ENCODE measurements around the gene PDLIM7.

PDLIM7 gene

GRCh38 chr5:177465044-177465443, 32.4 kb downstream of the PDLIM7 start:
- Histone ChIP-seq H3K9ac (ENCODE audit: low read length) (no peak overlapping the region), H4K8ac (ENCODE audit: low read depth, low read length) (no peak overlapping the region), H2AK5ac (ENCODE audit: low read length) (no peak overlapping the region), H3K27ac (ENCODE audit: low read depth, low read length) (no peak overlapping the region), H3K27me3 (ENCODE audit: insufficient read depth, low read length, poor library complexity) (no peaks in the 10 kb centered on the region), H3K79me1 (ENCODE audit: low read length) (peaks cover 23% of the 10 kb centered on the region), H3K18ac (ENCODE audit: low read length) (no peak overlapping the region), H2BK5ac (ENCODE audit: low read length) (no peak overlapping the region), H3K56ac (ENCODE audit: low read length) (no peak overlapping the region), H3K4me3 (ENCODE audit: low read length) (no peak overlapping the region), H2BK15ac (replicated peaks; ENCODE audit: low read depth) (no peak overlapping the region), H3K4ac (ENCODE audit: low read depth, low read length) (no peak overlapping the region), H3K4me1 (ENCODE audit: control insufficient read depth, low read depth, low read length) (peaks cover 6% of the 10 kb centered on the region), H3K36me3 (ENCODE audit: control insufficient read depth, insufficient read depth, low read length) (peaks cover 30% of the 10 kb centered on the region), H3K4me2 (ENCODE audit: low read length) (no peak overlapping the region), H4K5ac (ENCODE audit: low read length) (no peak overlapping the region), H2BK120ac (ENCODE audit: low read depth, low read length) (no peak overlapping the region), H3K79me2 (ENCODE audit: control insufficient read depth, insufficient read depth, low read length) (peaks cover 16% of the 10 kb centered on the region), H3K23ac (ENCODE audit: low read length) (no peak overlapping the region)
- WGBS (ENCODE audit: extremely low coverage, insufficient coverage, low lambda C conversion rate), result no CpG with 5 or more reads among the region's 11 CpGs
- no peak for DNase-seq

GRCh38 chr5:177462021-177462670, 35.3 kb downstream of the PDLIM7 start:
- no peaks in the 10 kb centered on the region for H3K4me1 ChIP-seq (ENCODE audit: control insufficient read depth, low read depth, low read length)
- H3K56ac ChIP-seq (ENCODE audit: low read length), result no peak overlapping the region
- no peak for DNase-seq
- H4K8ac ChIP-seq (ENCODE audit: low read depth, low read length), result no peak overlapping the region
- no peak overlapping the region for H3K18ac ChIP-seq (ENCODE audit: low read length)
- H2BK5ac ChIP-seq (ENCODE audit: low read length), result no peak overlapping the region
- H4K5ac ChIP-seq (ENCODE audit: low read length), result no peak overlapping the region
- no peak overlapping the region for H2AK5ac ChIP-seq (ENCODE audit: low read length)
- no peaks in the 10 kb centered on the region for H3K79me2 ChIP-seq (ENCODE audit: control insufficient read depth, insufficient read depth, low read length)
- no peaks in the 10 kb centered on the region for H3K27me3 ChIP-seq (ENCODE audit: insufficient read depth, low read length, poor library complexity)
- H3K4me3 ChIP-seq (ENCODE audit: low read length), result no peak overlapping the region
- H3K79me1 ChIP-seq (ENCODE audit: low read length), result peaks cover 9% of the 10 kb centered on the region
- no peak overlapping the region for H3K9ac ChIP-seq (ENCODE audit: low read length)
- H2BK15ac ChIP-seq (replicated peaks; ENCODE audit: low read depth), result no peak overlapping the region
- H3K27ac ChIP-seq (ENCODE audit: low read depth, low read length), result no peak overlapping the region
- H3K36me3 ChIP-seq (ENCODE audit: control insufficient read depth, insufficient read depth, low read length), result peaks cover 34% of the 10 kb centered on the region
- no peak overlapping the region for H3K23ac ChIP-seq (ENCODE audit: low read length)
- no CpG with 5 or more reads among the region's 27 CpGs for WGBS (ENCODE audit: extremely low coverage, insufficient coverage, low lambda C conversion rate)
- no peak overlapping the region for H2BK120ac ChIP-seq (ENCODE audit: low read depth, low read length)
- H3K4ac ChIP-seq (ENCODE audit: low read depth, low read length), result no peak overlapping the region
- H3K4me2 ChIP-seq (ENCODE audit: low read length), result no peak overlapping the region

GRCh38 chr5:177459819-177460628, 37.4 kb downstream of the PDLIM7 start:
- WGBS (ENCODE audit: extremely low coverage, insufficient coverage, low lambda C conversion rate), result no CpG with 5 or more reads among the region's 28 CpGs
- no peak overlapping the region for H2BK120ac ChIP-seq (ENCODE audit: low read depth, low read length)
- no peak overlapping the region for H3K23ac ChIP-seq (ENCODE audit: low read length)
- H3K18ac ChIP-seq (ENCODE audit: low read length), result no peak overlapping the region
- H3K4me1 ChIP-seq (ENCODE audit: control insufficient read depth, low read depth, low read length), result no peaks in the 10 kb centered on the region
- H2AK5ac ChIP-seq (ENCODE audit: low read length), result no peak overlapping the region
- no peak overlapping the region for H2BK5ac ChIP-seq (ENCODE audit: low read length)
- H3K9ac ChIP-seq (ENCODE audit: low read length), result no peak overlapping the region
- H3K27ac ChIP-seq (ENCODE audit: low read depth, low read length), result no peak overlapping the region
- no peak overlapping the region for H3K4me2 ChIP-seq (ENCODE audit: low read length)
- H3K79me1 ChIP-seq (ENCODE audit: low read length), result peaks cover 2% of the 10 kb centered on the region
- no peak overlapping the region for H2BK15ac ChIP-seq (replicated peaks; ENCODE audit: low read depth)
- no peak overlapping the region for H3K4ac ChIP-seq (ENCODE audit: low read depth, low read length)
- no peak overlapping the region for H3K56ac ChIP-seq (ENCODE audit: low read length)
- H3K27me3 ChIP-seq (ENCODE audit: insufficient read depth, low read length, poor library complexity), result no peaks in the 10 kb centered on the region
- no peak overlapping the region for H4K5ac ChIP-seq (ENCODE audit: low read length)
- no peak for DNase-seq
- H4K8ac ChIP-seq (ENCODE audit: low read depth, low read length), result no peak overlapping the region
- peaks cover 19% of the 10 kb centered on the region for H3K36me3 ChIP-seq (ENCODE audit: control insufficient read depth, insufficient read depth, low read length)
- no peaks in the 10 kb centered on the region for H3K79me2 ChIP-seq (ENCODE audit: control insufficient read depth, insufficient read depth, low read length)
- H3K4me3 ChIP-seq (ENCODE audit: low read length), result no peak overlapping the region

GRCh38 chr5:177459357-177459756, 38.0 kb downstream of the PDLIM7 start:
- Histone ChIP-seq H3K9ac (ENCODE audit: low read length) (no peak overlapping the region), H4K5ac (ENCODE audit: low read length) (no peak overlapping the region), H3K56ac (ENCODE audit: low read length) (no peak overlapping the region), H3K4me3 (ENCODE audit: low read length) (no peak overlapping the region), H2AK5ac (ENCODE audit: low read length) (no peak overlapping the region), H3K36me3 (ENCODE audit: control insufficient read depth, insufficient read depth, low read length) (peaks cover 19% of the 10 kb centered on the region), H3K27me3 (ENCODE audit: insufficient read depth, low read length, poor library complexity) (no peaks in the 10 kb centered on the region), H3K4me1 (ENCODE audit: control insufficient read depth, low read depth, low read length) (no peaks in the 10 kb centered on the region), H3K4ac (ENCODE audit: low read depth, low read length) (no peak overlapping the region), H3K23ac (ENCODE audit: low read length) (no peak overlapping the region), H3K27ac (ENCODE audit: low read depth, low read length) (no peak overlapping the region), H2BK5ac (ENCODE audit: low read length) (no peak overlapping the region), H4K8ac (ENCODE audit: low read depth, low read length) (no peak overlapping the region), H3K79me1 (ENCODE audit: low read length) (peaks cover 2% of the 10 kb centered on the region), H2BK15ac (replicated peaks; ENCODE audit: low read depth) (no peak overlapping the region), H3K18ac (ENCODE audit: low read length) (no peak overlapping the region), H3K4me2 (ENCODE audit: low read length) (no peak overlapping the region), H2BK120ac (ENCODE audit: low read depth, low read length) (no peak overlapping the region), H3K79me2 (ENCODE audit: control insufficient read depth, insufficient read depth, low read length) (no peaks in the 10 kb centered on the region)
- DNase-seq, result no peak
- no CpG with 5 or more reads among the region's 11 CpGs for WGBS (ENCODE audit: extremely low coverage, insufficient coverage, low lambda C conversion rate)

- Histone ChIP-seq H3K4me2 (ENCODE audit: low read length) (no peak overlapping the region), H3K4me3 (ENCODE audit: low read length) (no peak overlapping the region), H3K9ac (ENCODE audit: low read length) (no peak overlapping the region), H2AK5ac (ENCODE audit: low read length) (no peak overlapping the region), H3K27me3 (ENCODE audit: insufficient read depth, low read length, poor library complexity) (no peaks in the 10 kb centered on the region), H3K56ac (ENCODE audit: low read length) (no peak overlapping the region), H3K18ac (ENCODE audit: low read length) (no peak overlapping the region), H3K27ac (ENCODE audit: low read depth, low read length) (no peak overlapping the region), H3K4me1 (ENCODE audit: control insufficient read depth, low read depth, low read length) (no peaks in the 10 kb centered on the region), H2BK5ac (ENCODE audit: low read length) (no peak overlapping the region), H3K79me1 (ENCODE audit: low read length) (peaks cover 2% of the 10 kb centered on the region), H3K23ac (ENCODE audit: low read length) (no peak overlapping the region), H2BK120ac (ENCODE audit: low read depth, low read length) (no peak overlapping the region), H2BK15ac (replicated peaks; ENCODE audit: low read depth) (no peak overlapping the region), H3K36me3 (ENCODE audit: control insufficient read depth, insufficient read depth, low read length) (peaks cover 19% of the 10 kb centered on the region), H4K8ac (ENCODE audit: low read depth, low read length) (no peak overlapping the region), H4K5ac (ENCODE audit: low read length) (no peak overlapping the region), H3K79me2 (ENCODE audit: control insufficient read depth, insufficient read depth, low read length) (no peaks in the 10 kb centered on the region), H3K4ac (ENCODE audit: low read depth, low read length) (no peak overlapping the region)
- no CpG with 5 or more reads among the region's 14 CpGs for WGBS (ENCODE audit: extremely low coverage, insufficient coverage, low lambda C conversion rate)
- DNase-seq, result peak; percentile 77
Measured at GRCh38 chr5:177458912-177459350, 38.5 kb downstream of the PDLIM7 start.
